Calu3 (cell line): ENCODE data around the gene HS6ST1. TPM values are rescaled to one million over a fixed set of nuclear protein-coding genes. Genes with fewer than 3 reads are reported as not detected.

Source experiments
- BruUV-seq: library from RNA; stranded (reverse); fragments of 400-500 nt; replicated peaks from 2 replicates; lab custom pipeline; 2021; lab: Mats Ljungman, UMichigan
- CTCF ChIA-PET: fragments of 300-600 bp; sonication (Branson Sonifier 250); formaldehyde crosslinking; loops from one replicate; lab custom pipeline; 2022; ENCODE audit warnings: antibody characterized with exemption; lab: Charles Lee
- DNase-seq: peaks from one replicate; pipeline ENCODE4 v3.0.0; 2022
- H3K27ac Mint-ChIP-seq: one replicate; pipeline ENCODE4 v1.8.0; 2022; ENCODE audit warnings: mixed read lengths; ENCODE audit not compliant: unreplicated experiment
- H3K27me3 Mint-ChIP-seq: one replicate; pipeline ENCODE4 v1.8.0; 2022; ENCODE audit warnings: mixed read lengths; ENCODE audit not compliant: unreplicated experiment
- H3K36me3 Mint-ChIP-seq: one replicate; pipeline ENCODE4 v1.8.0; 2022; ENCODE audit warnings: mild to moderate bottlenecking, moderate library complexity, mixed read lengths; ENCODE audit not compliant: insufficient read depth, unreplicated experiment
- H3K4me1 Mint-ChIP-seq: one replicate; pipeline ENCODE4 v1.8.0; 2022; ENCODE audit warnings: mild to moderate bottlenecking, low read depth, mixed read lengths; ENCODE audit not compliant: unreplicated experiment
- H3K4me3 Mint-ChIP-seq: one replicate; pipeline ENCODE4 v1.8.0; 2022; ENCODE audit warnings: mild to moderate bottlenecking, low read depth, moderate library complexity, mixed read lengths; ENCODE audit not compliant: unreplicated experiment
- H3K9me3 Mint-ChIP-seq: one replicate; pipeline ENCODE4 v1.8.0; 2022; ENCODE audit warnings: low read depth, mixed read lengths; ENCODE audit not compliant: unreplicated experiment
- intact Hi-C: fragments of 100-400 bp; cut with micrococcal nuclease; formaldehyde crosslinking; loops from one replicate; pipeline ENCODE4 v1.10.0; 2022; ENCODE audit not compliant: unreplicated experiment
- total RNA-seq: library from RNA; stranded (reverse); gene quantifications from 2 replicates; pipeline ENCODE4 v1.2.3, GENCODE V29; 2022
- TF ChIP-seq, protein P1 (sequence below): fragments of 200-600 bp; IDR thresholded peaks from one replicate; pipeline ENCODE4 v1.8.0; 2022; ENCODE audit warnings: antibody characterized with exemption; ENCODE audit not compliant: unreplicated experiment

Gene HS6ST1
- total RNA-seq, 1 experiment from 2014 or later, result 34.6 TPM

DNA sequence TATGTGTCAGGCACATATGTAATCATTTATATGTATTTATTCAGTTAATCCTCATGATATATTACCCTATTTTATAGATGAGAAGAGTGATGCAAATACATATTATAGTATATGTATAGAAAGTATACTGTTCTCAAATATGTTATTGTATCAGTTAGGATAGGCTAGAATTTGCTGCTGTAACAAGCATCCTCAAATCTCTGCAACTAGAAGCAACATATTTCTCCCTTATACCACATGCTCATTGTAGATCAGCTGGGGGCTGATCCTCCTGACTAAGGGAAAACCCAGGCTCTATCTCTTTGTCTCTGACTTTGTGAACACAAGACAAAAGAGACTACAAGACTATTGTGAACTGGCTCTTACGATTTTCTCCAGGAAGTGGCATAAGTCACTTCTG lies 24.8 kb upstream of the HS6ST1 start:
- Mint-ChIP-seq H3K27me3 (no peaks in the 10 kb centered on the region), H3K4me3 (no peak overlapping the region), H3K27ac (no peak overlapping the region), H3K9me3 (peaks cover 3% of the 10 kb centered on the region), H3K36me3 (no peaks in the 10 kb centered on the region), H3K4me1 (no peaks in the 10 kb centered on the region)
- TF ChIP-seq, protein P1, sequence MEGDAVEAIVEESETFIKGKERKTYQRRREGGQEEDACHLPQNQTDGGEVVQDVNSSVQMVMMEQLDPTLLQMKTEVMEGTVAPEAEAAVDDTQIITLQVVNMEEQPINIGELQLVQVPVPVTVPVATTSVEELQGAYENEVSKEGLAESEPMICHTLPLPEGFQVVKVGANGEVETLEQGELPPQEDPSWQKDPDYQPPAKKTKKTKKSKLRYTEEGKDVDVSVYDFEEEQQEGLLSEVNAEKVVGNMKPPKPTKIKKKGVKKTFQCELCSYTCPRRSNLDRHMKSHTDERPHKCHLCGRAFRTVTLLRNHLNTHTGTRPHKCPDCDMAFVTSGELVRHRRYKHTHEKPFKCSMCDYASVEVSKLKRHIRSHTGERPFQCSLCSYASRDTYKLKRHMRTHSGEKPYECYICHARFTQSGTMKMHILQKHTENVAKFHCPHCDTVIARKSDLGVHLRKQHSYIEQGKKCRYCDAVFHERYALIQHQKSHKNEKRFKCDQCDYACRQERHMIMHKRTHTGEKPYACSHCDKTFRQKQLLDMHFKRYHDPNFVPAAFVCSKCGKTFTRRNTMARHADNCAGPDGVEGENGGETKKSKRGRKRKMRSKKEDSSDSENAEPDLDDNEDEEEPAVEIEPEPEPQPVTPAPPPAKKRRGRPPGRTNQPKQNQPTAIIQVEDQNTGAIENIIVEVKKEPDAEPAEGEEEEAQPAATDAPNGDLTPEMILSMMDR, result no peak
- no TSS peak for BruUV-seq
- DNase-seq, result no peak
- intact Hi-C loops, result no loop called here
- CTCF ChIA-PET, result interaction anchor here (0.5 kb wide), 1 partner anchor 70 kb away, joined by 3 read pairs; no protein-coding TSS in a partner anchor

DNA sequence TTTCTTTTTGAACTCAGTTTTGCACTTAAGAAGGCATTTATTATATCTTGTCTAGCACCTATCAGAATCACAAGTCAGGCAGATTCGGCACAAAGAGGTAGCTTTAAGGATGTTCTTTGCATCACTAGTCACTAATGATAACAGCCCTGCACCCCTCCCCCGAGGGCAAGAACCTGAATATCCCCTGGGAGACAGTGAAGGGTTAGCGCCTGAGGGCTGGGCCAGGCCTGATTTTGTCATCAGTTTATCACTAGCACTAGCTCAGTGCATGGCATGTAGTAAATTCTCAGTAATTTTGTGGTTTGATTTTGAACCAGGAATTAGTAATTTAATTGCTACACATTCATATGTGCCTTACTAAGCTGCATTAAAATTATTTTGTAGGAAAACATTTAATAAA lies 23.9 kb upstream of the HS6ST1 start:
- TF ChIP-seq, protein P1, result no peak
- Mint-ChIP-seq H3K4me1 (no peaks in the 10 kb centered on the region), H3K9me3 (peaks cover 3% of the 10 kb centered on the region), H3K36me3 (no peaks in the 10 kb centered on the region), H3K27me3 (no peaks in the 10 kb centered on the region), H3K4me3 (no peak overlapping the region), H3K27ac (no peak overlapping the region)
- no TSS peak for BruUV-seq
- DNase-seq, result no peak
- intact Hi-C loops, result no loop called here
- CTCF ChIA-PET, result no interaction called here

DNA sequence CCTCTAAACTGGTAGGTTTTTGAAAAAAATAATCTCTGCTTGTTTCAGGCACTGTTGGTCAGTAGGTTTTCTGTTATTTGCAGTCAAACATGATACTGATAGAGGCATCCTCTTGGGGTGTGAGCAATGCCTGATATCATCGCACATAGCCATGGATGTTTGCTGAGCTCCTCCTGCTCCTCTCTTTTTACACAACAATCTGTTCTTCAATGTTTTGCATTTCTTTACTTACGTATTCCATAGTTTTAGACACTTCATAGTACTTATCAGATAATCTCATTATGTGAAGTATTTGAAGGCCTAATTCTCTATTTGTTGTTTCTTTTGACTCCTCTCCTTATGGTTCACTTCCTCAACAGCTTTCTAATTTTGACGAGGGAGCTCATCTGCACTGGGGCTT lies 23.0 kb upstream of the HS6ST1 start:
- no peaks in the 10 kb centered on the region for H3K4me1 Mint-ChIP-seq
- no peak for DNase-seq
- CTCF ChIA-PET, result no interaction called here
- no peak overlapping the region for H3K4me3 Mint-ChIP-seq
- TF ChIP-seq, protein P1, result no peak
- no peak overlapping the region for H3K27ac Mint-ChIP-seq
- peaks cover 3% of the 10 kb centered on the region for H3K9me3 Mint-ChIP-seq
- intact Hi-C loops, result no loop called here
- H3K27me3 Mint-ChIP-seq, result no peaks in the 10 kb centered on the region
- no TSS peak for BruUV-seq
- H3K36me3 Mint-ChIP-seq, result no peaks in the 10 kb centered on the region

DNA sequence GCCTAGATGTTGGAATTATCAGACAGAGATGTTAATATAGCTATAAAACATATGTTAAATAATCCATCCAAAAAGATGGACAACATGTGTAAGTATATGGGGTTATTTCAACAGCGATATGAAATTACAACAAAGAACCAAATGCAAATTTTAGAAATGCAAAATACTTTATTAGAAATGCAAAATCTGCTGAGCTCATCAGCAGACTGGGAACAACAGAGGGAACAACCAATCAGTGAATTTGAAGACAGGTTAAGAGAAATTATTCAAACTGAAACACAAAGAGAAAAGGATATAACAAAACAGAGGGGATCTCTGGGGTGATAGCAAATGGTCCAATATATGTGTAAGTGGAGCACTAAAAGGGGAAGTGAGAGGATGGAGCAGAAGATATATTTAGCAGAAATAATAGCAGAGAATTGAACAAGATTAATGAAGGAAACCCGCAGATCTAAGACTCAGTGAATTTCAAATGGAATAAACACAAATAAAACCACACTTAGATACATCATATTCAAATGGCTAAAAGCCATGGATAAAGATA lies 13.5 kb upstream of the HS6ST1 start:
- Mint-ChIP-seq H3K27me3 (no peaks in the 10 kb centered on the region), H3K9me3 (peaks cover 8% of the 10 kb centered on the region), H3K36me3 (no peaks in the 10 kb centered on the region), H3K4me1 (no peaks in the 10 kb centered on the region), H3K4me3 (no peak overlapping the region), H3K27ac (no peak overlapping the region)
- no TSS peak for BruUV-seq
- CTCF ChIA-PET, result no interaction called here
- intact Hi-C loops, result no loop called here
- TF ChIP-seq, protein P1, result no peak
- no peak for DNase-seq
